ENCODE measurements around the gene ZC3H4. TPM values are rescaled to one million over a fixed set of nuclear protein-coding genes. Genes with fewer than 3 reads are reported as not detected.

Gene ZC3H4
- total RNA-seq, 1 experiment from 2014 or later: 41.8 TPM

DNA sequence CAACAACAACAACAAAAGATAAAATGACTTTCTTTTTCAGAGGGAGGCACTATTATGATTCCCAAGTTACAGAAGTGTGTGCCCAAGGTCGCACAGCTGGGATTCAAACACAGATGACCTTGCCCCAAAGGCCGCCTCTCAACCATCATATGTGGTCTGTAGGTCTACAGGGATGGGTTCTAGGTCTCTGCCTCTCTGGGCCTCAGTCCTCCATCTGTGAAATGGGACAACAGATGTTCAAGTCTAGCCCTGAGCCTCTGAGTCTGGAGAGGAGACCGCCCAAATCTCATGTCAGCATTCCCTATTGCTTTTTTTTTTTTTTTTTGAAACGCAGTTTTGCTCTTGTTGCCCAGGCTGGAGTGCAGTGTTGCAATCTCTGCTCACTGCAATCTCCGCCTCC is 89.1 kb downstream of the ZC3H4 start:
- Mint-ChIP-seq H3K9me3 (ENCODE audit: unreplicated experiment) (no peaks in the 10 kb centered on the region), H3K4me3 (ENCODE audit: unreplicated experiment) (no peak overlapping the region), H3K27ac (ENCODE audit: low read depth, unreplicated experiment) (no peak overlapping the region), H3K27me3 (ENCODE audit: insufficient read depth, unreplicated experiment) (peaks cover 46% of the 10 kb centered on the region), H3K4me1 (ENCODE audit: insufficient read depth, unreplicated experiment) (peaks cover 5% of the 10 kb centered on the region), H3K36me3 (ENCODE audit: insufficient read depth, unreplicated experiment) (no peaks in the 10 kb centered on the region)
- TF ChIP-seq, protein P1, sequence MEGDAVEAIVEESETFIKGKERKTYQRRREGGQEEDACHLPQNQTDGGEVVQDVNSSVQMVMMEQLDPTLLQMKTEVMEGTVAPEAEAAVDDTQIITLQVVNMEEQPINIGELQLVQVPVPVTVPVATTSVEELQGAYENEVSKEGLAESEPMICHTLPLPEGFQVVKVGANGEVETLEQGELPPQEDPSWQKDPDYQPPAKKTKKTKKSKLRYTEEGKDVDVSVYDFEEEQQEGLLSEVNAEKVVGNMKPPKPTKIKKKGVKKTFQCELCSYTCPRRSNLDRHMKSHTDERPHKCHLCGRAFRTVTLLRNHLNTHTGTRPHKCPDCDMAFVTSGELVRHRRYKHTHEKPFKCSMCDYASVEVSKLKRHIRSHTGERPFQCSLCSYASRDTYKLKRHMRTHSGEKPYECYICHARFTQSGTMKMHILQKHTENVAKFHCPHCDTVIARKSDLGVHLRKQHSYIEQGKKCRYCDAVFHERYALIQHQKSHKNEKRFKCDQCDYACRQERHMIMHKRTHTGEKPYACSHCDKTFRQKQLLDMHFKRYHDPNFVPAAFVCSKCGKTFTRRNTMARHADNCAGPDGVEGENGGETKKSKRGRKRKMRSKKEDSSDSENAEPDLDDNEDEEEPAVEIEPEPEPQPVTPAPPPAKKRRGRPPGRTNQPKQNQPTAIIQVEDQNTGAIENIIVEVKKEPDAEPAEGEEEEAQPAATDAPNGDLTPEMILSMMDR (IDR thresholded peaks at IDR 0.05; ENCODE audit: unreplicated experiment): no peak
- no TSS peak for BruUV-seq (replicated peaks)
- CTCF ChIA-PET: no interaction called here
- intact Hi-C loops (cut with micrococcal nuclease): no loop called here
- DNase-seq (ENCODE audit: unreplicated experiment): no peak
- POLR2A ChIA-PET: interaction anchor here (0.6 kb wide), 1 partner anchor 175 kb away, joined by 3 read pairs; no protein-coding TSS in a partner anchor

DNA sequence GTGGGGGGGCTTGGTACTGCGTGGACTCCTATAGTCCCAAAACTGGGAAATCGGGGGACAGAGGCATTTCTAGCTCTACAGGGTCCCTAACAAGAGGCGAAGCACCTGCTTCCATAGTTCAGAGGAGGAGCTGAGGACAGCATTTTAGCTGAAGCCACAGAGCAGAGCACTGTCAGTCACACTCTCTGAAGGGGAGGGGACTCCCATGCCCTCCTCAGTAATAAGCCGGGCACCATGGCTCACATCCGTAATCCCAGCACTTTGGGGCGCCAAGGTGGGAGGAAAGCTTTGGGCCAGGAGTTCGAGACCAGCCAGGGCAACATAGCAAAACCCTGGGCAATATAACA is 90.2 kb downstream of the ZC3H4 start:
- no peak overlapping the region for H3K4me3 Mint-ChIP-seq (ENCODE audit: unreplicated experiment)
- H3K9me3 Mint-ChIP-seq (ENCODE audit: unreplicated experiment): no peaks in the 10 kb centered on the region
- H3K27me3 Mint-ChIP-seq (ENCODE audit: insufficient read depth, unreplicated experiment): peaks cover 45% of the 10 kb centered on the region
- ChIA-PET POLR2A (interaction anchor here (0.7 to 2.9 kb wide), 2 partner anchors 12 to 1604 kb away, joined by 3 to 14 read pairs; no protein-coding TSS in a partner anchor), CTCF (interaction anchor here (0.6 to 2.9 kb wide), 3 partner anchors 10 to 33 kb away, joined by 3 to 11 read pairs (median 4); no protein-coding TSS in a partner anchor)
- no peaks in the 10 kb centered on the region for H3K36me3 Mint-ChIP-seq (ENCODE audit: insufficient read depth, unreplicated experiment)
- BruUV-seq (replicated peaks): no TSS peak
- intact Hi-C loops (cut with micrococcal nuclease): no loop called here
- no peak overlapping the region for H3K27ac Mint-ChIP-seq (ENCODE audit: low read depth, unreplicated experiment)
- peaks cover 5% of the 10 kb centered on the region for H3K4me1 Mint-ChIP-seq (ENCODE audit: insufficient read depth, unreplicated experiment)
- no peak for DNase-seq (ENCODE audit: unreplicated experiment)
- TF ChIP-seq, protein P1 (IDR thresholded peaks at IDR 0.05; ENCODE audit: unreplicated experiment): no peak

DNA sequence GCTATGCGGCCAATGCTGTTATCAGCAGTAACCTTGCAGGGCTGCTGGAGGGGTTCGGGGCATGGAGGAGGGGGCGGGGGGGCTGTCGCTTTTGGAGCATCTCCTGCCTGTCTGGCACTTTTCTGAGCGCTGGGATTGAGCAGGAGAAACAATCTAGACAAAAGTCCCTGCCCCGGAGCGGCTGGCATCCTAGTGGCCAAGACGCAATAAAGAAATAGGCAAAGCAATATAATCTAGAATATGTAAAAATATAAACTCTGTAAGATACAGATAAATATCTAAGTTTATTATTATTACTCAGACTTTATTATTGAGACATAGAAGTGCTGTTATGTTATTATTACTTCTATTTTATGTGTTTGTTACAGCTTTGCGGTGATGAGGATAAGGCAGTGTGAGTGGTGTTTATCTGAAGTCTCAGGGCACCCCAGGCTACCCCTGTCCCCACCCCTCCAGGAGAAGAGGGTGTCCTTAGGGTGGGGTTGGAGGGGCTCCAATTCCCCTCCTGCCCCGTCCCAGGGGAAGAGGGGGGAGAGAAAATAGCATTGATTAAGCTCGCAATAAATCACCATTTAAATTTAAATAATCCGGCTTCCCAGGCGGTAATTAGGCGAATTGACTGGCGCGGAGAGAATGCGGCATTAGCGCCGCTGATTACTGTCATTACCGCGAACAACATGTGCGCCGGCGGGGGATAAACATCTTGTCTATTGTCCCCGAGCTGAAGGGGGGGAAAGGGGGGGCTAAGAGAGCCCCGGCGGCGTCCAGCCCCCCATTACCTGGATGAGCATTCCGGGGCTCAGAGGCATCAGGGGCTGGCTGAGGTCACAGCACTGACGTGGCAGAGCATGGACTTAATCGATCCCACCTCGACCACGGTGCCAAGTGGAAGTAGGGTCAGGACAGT is 90.8 kb downstream of the ZC3H4 start:
- CTCF ChIA-PET: interaction anchor here (0.6 to 2.9 kb wide), 6 partner anchors 9 to 139 kb away, joined by 3 to 11 read pairs (median 3); no protein-coding TSS in a partner anchor
- peaks cover 5% of the 10 kb centered on the region for H3K4me1 Mint-ChIP-seq (ENCODE audit: insufficient read depth, unreplicated experiment)
- POLR2A ChIA-PET: interaction anchor here (0.6 to 2.9 kb wide), 5 partner anchors 11 to 1605 kb away, joined by 3 to 14 read pairs (median 3); no protein-coding TSS in a partner anchor
- no peaks in the 10 kb centered on the region for H3K9me3 Mint-ChIP-seq (ENCODE audit: unreplicated experiment)
- H3K27ac Mint-ChIP-seq (ENCODE audit: low read depth, unreplicated experiment): no peak overlapping the region
- no peak overlapping the region for H3K4me3 Mint-ChIP-seq (ENCODE audit: unreplicated experiment)
- H3K27me3 Mint-ChIP-seq (ENCODE audit: insufficient read depth, unreplicated experiment): peaks cover 38% of the 10 kb centered on the region
- intact Hi-C loops (cut with micrococcal nuclease): no loop called here
- TF ChIP-seq, protein P1 (IDR thresholded peaks at IDR 0.05; ENCODE audit: unreplicated experiment): no peak
- no TSS peak for BruUV-seq (replicated peaks)
- DNase-seq (ENCODE audit: unreplicated experiment): no peak
- no peaks in the 10 kb centered on the region for H3K36me3 Mint-ChIP-seq (ENCODE audit: insufficient read depth, unreplicated experiment)

DNA sequence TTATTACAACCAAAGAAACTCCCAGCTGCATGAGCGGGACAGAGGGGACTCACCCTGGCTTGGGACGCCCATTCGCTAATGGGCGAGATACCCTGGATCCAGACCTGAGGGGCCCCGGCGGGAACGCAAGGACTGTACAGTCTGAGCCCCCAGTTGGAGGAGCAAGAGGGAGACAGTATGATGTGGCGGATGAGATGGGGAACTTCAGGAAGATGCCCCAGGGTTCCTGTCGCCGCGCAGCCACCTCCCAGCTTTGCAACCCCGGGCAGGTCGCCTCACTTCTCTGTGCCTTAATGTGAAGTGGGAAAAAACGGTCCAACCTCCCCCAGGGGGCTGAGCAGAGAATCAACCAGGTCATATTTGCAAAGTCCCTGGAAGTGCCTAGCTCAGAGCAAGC is 91.4 kb downstream of the ZC3H4 start:
- Mint-ChIP-seq H3K4me1 (ENCODE audit: insufficient read depth, unreplicated experiment) (peaks cover 5% of the 10 kb centered on the region), H3K36me3 (ENCODE audit: insufficient read depth, unreplicated experiment) (no peaks in the 10 kb centered on the region), H3K27me3 (ENCODE audit: insufficient read depth, unreplicated experiment) (peaks cover 32% of the 10 kb centered on the region), H3K9me3 (ENCODE audit: unreplicated experiment) (no peaks in the 10 kb centered on the region), H3K27ac (ENCODE audit: low read depth, unreplicated experiment) (no peak overlapping the region), H3K4me3 (ENCODE audit: unreplicated experiment) (no peak overlapping the region)
- DNase-seq (ENCODE audit: unreplicated experiment): no peak
- ChIA-PET POLR2A (interaction anchor here (0.6 to 2.9 kb wide), 4 partner anchors 11 to 277 kb away, joined by 3 to 14 read pairs (median 4); no protein-coding TSS in a partner anchor), CTCF (interaction anchor here (0.5 to 2.9 kb wide), 4 partner anchors 9 to 100 kb away, joined by 3 to 11 read pairs (median 4); no protein-coding TSS in a partner anchor)
- BruUV-seq (replicated peaks): no TSS peak
- TF ChIP-seq, protein P1 (IDR thresholded peaks at IDR 0.05; ENCODE audit: unreplicated experiment): no peak
- intact Hi-C loops (cut with micrococcal nuclease): no loop called here

Measured in MCF 10A (cell line).